C4-2B (cell line): Measurements from ENCODE around the gene REC114.
A peak's percentile ranks its signal among the peaks of the same experiment; 100 is the strongest.

ENCODE experiments used
- H3K27ac ChIP-seq: fragments of 450-650 bp; 2 replicates; pipeline ENCODE4 v1.5.1; 2017
- ZFX ChIP-seq: fragments of 450-650 bp; IDR thresholded peaks from 2 replicates; pipeline ENCODE4 v1.6.1; 2017
- TF ChIP-seq, protein P1 (sequence below): fragments of 450-650 bp; conservative IDR thresholded peaks from 2 replicates; pipeline ENCODE4 v1.5.1; 2017; ENCODE audit warnings: mild to moderate bottlenecking

REC114 gene

GRCh38 chr15:73602446-73602843 is 159.5 kb downstream of the REC114 start:
- TF ChIP-seq ZFX: no peak
- TF ChIP-seq, protein P1, sequence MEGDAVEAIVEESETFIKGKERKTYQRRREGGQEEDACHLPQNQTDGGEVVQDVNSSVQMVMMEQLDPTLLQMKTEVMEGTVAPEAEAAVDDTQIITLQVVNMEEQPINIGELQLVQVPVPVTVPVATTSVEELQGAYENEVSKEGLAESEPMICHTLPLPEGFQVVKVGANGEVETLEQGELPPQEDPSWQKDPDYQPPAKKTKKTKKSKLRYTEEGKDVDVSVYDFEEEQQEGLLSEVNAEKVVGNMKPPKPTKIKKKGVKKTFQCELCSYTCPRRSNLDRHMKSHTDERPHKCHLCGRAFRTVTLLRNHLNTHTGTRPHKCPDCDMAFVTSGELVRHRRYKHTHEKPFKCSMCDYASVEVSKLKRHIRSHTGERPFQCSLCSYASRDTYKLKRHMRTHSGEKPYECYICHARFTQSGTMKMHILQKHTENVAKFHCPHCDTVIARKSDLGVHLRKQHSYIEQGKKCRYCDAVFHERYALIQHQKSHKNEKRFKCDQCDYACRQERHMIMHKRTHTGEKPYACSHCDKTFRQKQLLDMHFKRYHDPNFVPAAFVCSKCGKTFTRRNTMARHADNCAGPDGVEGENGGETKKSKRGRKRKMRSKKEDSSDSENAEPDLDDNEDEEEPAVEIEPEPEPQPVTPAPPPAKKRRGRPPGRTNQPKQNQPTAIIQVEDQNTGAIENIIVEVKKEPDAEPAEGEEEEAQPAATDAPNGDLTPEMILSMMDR: no peak

DNA sequence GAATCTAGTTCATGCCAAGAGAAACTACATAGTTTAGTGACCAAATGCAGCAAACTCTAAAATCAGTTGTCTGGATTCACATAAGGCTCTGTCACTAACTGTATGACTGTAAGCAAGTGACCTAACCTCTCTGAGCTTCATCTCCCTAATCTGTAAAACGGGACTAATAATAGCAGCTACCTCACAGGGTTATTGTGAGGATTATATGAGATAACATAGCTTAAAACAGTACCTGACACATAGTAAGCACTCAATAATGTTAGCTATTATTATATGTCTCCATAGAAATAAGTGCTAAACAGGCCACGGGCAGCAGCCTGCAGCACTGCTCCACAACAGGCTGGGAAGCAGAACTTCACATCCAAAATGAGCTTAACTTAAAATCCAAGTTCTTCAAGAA is 160.0 kb downstream of the REC114 start:
- no peak overlapping the region for H3K27ac ChIP-seq

More at GRCh38 chr15:73602446-73602843, 159.5 kb downstream of the REC114 start:
- peak overlapping the region; percentile 60; the same call in 1 of the 2 replicates for H3K27ac ChIP-seq

GRCh38 chr15:73604477-73604876 is 161.5 kb downstream of the REC114 start:
- no peak overlapping the region for H3K27ac ChIP-seq
- no peak for TF ChIP-seq ZFX
- TF ChIP-seq, protein P1: no peak

More for the DNA sequence above, 160.0 kb downstream of the REC114 start:
- TF ChIP-seq, protein P1: no peak
- no peak for TF ChIP-seq ZFX

GRCh38 chr15:73605759-73606436 is 162.9 kb downstream of the REC114 start:
- H3K27ac ChIP-seq: no peak overlapping the region
- TF ChIP-seq, protein P1: no peak
- TF ChIP-seq ZFX: no peak

DNA sequence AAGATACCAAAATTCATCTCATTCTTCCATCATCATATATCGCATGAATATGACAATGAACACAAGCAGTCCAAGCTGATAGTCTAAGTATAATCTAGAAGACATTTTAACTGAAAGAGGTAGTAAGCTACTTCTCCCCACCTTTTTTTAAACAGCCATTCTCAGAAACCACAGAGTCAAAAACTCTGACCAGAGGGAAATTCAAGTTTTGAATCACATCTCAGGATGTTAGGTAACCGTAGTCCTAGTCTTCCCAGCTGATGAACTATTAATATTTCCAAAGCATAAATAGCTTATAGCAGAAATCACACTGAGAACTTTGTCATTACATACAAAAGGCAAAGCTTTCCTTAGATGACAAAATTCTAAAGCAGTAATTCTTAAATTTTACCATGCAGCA is 164.4 kb downstream of the REC114 start:
- H3K27ac ChIP-seq: no peak overlapping the region
- TF ChIP-seq, protein P1: no peak
- no peak for TF ChIP-seq ZFX

DNA sequence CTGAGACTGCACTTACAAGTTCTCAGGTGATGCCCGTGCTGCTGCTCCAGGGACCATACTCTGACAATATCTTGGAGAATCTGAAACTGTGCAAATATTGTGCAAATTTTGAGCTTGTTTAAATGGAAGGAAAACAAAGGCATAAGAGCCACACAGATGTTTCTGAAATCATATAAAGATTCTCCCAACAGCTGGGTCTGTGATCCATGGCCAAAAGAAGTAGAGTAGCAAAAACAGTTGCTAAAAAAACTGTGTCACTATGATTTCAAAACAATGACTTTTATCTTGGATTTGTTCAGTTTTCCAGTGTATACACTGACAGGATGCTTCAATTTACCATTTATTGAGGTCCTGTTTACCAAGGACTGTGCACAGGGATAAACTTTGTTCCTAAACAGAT is 164.9 kb downstream of the REC114 start:
- TF ChIP-seq ZFX: no peak
- TF ChIP-seq, protein P1: no peak
- H3K27ac ChIP-seq: no peak overlapping the region

GRCh38 chr15:73608475-73608874 is 165.5 kb downstream of the REC114 start:
- no peak overlapping the region for H3K27ac ChIP-seq
- no peak for TF ChIP-seq ZFX
- TF ChIP-seq, protein P1: no peak
